RKO (cell line): ENCODE measurements around the gene HECW1.

Experiments used
- DNase-seq: peaks from one replicate; pipeline ENCODE4 v3.0.0-alpha.2; 2016; ENCODE audit warnings: low spot score

HECW1 gene

GRCh38 chr7:43265139-43265538 is 152.7 kb downstream of the HECW1 start:
- DNase-seq, result no peak

GRCh38 chr7:43273939-43274719 is 161.7 kb downstream of the HECW1 start:
- DNase-seq, result no peak

DNA sequence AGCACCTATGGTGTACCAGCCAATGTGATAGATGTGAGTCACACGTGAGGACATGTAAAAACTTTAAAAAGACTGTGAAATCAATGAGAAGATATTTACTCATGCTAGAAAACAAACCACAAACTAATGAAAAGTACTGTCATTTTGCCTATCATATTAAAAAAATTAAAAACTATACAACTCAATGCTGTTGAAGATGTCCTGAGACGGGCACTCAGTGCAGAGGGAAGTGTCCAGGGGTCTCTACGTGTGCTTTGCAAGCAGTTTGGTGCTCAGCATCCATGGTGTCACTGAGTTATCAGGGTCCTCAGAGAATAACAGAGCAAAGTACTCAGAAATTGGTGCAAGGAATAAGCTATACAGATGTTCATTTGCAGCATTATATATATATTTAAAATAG is 162.3 kb downstream of the HECW1 start:
- DNase-seq, result no peak

GRCh38 chr7:43276547-43276946 is 164.1 kb downstream of the HECW1 start:
- no peak for DNase-seq

- no peak for DNase-seq
Observed at GRCh38 chr7:43278088-43278644, 165.7 kb downstream of the HECW1 start.

DNA sequence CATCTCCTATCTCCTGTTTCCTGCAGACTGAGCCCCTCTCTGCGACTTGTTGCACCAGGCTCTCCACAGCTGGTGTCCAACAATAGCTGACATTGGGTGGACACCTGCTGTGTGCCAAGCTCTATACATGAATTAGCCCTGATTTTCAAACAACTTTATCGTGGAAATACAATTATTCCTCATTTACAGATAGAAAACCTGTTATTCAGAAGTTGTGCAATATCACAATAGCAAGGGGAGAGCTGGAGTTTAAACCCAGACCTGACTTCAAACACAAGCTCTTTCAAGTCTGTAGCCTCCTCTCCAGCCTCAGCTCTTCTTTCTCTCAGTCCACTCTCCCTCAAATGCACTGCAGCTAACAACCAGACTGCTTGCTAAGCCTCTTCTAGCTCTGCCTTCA is 168.8 kb downstream of the HECW1 start:
- no peak for DNase-seq

DNA sequence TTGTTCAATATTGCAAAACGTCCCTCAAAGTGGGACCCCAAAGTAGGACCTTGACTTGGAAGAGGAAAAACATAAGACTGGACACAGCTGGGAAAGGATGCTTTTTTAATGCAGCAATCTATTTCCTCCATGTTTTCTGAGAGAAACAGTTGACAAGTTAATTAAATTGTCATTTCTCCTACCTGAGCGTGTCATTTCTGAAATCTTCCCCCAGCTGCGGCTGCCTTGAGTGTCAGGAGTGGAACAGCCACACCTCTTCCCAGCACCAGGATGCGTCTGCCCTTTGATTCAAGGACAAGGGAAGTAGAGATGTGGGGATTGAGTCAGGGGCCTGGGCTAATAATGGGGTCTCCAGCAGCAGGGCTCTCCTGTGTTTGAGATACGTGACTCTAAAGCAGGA is 171.3 kb downstream of the HECW1 start:
- no peak for DNase-seq

GRCh38 chr7:43289826-43290225 is 177.4 kb downstream of the HECW1 start:
- no peak for DNase-seq

DNA sequence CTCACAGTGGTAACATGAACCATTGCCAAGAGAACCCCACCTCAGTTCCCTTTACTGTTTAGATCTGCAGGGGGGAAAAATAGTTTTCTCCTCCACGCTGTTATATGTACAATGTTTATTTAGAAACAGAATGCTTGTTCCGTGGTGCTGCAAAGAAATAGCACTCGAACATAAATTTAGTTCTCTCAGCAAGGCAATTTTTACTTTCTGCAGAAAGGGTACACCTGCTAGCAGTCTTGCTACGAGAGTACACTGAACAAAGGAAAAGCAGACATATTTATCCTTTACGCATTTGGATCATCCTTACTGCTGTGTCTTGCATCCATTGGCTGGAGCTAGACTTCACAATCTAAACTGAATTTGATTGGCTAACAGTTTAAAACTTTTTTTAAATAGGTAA is 178.5 kb downstream of the HECW1 start:
- no peak for DNase-seq

GRCh38 chr7:43291789-43292188 is 179.3 kb downstream of the HECW1 start:
- DNase-seq, result no peak

GRCh38 chr7:43292384-43292783 is 179.9 kb downstream of the HECW1 start:
- DNase-seq, result no peak

DNA sequence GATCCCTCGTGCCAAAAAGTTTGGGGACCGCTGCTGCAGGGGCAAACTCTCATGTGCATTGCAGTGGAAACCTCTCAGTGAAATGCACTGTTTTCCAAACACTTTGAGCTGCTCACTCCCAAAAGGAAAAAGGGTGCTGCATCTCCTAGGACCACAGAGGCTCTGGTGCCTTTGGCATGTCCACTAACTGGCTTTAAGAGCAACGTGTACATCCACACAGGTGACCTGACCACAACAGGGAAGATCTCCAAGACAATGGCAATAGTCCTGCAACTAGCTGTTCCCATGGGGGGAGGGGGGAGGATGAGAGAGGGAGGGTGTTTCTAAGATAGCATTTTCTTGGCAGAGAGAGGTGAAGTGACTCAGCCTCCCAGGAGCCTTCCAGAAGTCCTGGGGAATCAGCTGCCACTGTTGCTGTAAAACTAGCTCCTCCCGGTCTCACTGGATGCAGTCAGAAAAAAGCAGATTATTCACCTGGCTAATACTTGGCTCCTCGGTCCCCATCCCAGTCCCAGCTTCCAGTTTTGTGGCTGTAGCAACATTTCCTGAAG is 181.7 kb downstream of the HECW1 start:
- DNase-seq, result no peak

DNA sequence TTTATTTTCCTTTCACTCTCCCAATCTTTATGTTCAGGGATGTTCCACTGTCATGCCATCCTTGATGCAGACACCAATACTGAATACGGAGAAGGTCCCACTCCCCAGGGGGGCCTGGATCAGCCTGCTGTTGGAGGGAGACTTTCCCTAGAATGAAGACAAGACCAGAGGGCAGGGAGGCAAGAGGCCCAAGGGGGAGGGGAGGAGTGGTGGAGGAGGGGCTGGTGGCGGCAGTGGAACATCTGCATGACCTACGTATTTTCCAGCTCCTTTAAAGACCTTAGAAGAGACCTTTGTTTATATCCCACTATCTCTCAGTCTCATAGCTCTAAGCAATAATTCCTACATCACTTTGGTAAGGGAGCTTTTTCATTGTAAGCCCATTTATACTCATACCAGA is 183.0 kb downstream of the HECW1 start:
- DNase-seq, result no peak

GRCh38 chr7:43296306-43296705 is 183.9 kb downstream of the HECW1 start:
- DNase-seq, result no peak

DNA sequence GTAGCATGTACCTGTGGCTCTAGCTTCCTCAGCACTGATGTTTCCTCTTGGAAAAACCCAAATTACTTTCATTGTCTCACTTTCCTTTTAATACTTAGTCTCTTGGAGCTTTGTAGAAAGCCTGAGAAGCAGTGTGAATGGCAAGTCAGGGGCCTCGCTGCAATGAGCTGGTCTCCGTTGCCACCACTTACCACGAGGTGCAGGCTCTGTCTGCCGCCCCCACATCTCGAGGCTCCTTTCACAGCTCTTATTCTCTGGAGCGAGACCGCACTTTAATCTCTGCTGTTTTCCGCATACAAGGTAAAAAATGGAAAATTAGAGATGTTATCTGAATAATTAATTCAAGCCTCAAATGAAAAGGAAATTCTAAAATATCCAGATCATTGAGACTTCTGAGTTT is 186.2 kb downstream of the HECW1 start:
- no peak for DNase-seq

DNA sequence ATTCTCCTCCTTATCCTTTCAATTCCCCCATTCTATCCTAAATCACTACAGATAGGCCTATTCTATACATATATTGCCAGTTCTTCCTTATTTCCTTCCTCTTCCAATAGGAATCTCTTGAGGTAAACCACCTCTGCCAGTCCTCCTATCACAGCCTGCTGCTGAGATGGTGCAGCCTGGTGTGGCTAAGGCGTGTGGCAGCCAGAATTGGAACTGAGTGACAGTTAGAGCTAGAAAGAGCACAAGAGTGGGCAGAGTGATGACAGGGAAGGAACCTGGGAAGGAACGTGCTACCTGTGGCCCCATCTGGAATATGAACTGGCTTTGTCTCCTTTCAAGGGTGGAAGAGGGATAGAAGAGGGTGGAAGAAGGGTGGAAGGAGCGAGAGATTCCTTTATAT is 187.7 kb downstream of the HECW1 start:
- no peak for DNase-seq

DNA sequence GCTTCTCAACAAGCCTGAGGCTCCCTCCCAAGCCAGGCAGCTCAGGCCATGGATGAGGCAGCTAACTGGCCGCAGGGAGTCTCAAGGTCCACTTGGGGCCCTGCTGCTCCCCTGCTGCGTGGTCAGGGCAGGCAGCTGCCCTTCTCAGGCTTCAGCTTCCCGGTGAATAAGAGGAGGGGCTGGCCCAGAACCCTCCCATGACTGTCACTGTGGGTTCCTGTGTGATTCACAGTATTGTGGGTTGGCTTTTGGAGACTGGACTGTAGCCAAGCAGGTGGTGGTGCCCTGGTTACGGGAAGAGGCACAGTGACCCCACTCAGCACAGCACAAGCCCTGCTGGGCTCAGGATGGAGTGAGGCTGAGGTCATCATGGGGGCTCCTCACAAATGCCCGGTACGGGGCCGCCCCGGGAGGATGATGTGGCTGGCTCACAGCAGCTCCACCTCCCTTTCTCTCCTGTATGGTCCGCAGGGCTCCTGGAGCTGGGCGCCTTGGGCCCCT is 189.8 kb downstream of the HECW1 start:
- peak; percentile 77 for DNase-seq

GRCh38 chr7:43302773-43303460 is 190.5 kb downstream of the HECW1 start:
- no peak for DNase-seq

- peak; percentile 40 for DNase-seq
Observed at GRCh38 chr7:43303740-43304241, 191.3 kb downstream of the HECW1 start.

- DNase-seq, result no peak
Observed at GRCh38 chr7:43306404-43306803, 194.0 kb downstream of the HECW1 start.

GRCh38 chr7:43307522-43307921 is 195.1 kb downstream of the HECW1 start:
- no peak for DNase-seq

DNA sequence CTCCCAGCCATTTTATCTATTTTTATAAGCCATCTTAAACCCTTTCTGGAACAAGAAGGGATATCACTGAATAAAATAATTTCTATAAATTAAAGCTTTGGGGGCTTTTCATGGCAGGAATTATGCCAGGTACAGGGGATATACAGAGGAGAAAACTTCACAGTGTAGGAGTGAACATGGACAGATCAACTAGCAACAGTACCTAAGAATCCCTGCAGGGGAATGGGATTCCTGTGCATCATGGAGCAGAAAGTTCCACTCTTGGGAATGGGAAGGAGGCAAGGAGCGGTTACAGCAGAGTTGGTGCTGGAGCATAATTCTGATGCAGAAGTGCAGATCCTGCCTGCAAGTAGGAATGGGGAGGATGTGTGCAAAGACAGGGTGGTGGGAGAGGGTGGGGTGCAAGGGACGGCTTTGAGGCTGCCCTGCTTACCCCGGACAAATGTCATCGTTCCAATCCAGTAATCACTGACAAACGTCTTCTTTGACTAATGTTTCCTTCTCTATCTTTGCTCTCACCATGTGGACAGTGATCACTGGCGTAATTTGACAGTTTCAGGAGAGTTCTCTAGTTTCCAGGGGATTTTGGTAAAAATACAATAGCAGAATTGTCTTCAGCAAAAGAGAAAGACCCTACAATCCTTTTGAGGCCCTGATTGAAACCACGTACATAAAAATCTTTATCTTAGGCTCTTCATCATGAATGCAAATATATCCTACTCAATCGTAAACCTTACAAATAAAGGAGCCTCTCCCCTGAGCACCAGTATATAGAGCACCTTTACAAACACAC is 196.7 kb downstream of the HECW1 start:
- DNase-seq, result no peak
